ENCODE measurements around the gene ICAM4.

Gene ICAM4

GRCh38 chr19:10295847-10296591 is 9.3 kb downstream of the ICAM4 start:
- Histone ChIP-seq H3K36me3 (ENCODE audit: control insufficient read depth, insufficient read depth, low read length) (no peaks in the 10 kb centered on the region), H3K4me3 (ENCODE audit: low read length) (no peak overlapping the region), H3K4me1 (ENCODE audit: control insufficient read depth, insufficient read depth, low read length) (peaks cover 40% of the 10 kb centered on the region), H3K9ac (ENCODE audit: low read length) (peak overlapping the region; percentile 22), H3K27me3 (ENCODE audit: control insufficient read depth, insufficient read depth, low read length) (peaks cover 61% of the 10 kb centered on the region), H3K9me3 (ENCODE audit: control insufficient read depth, low read length) (no peaks in the 10 kb centered on the region)

- Histone ChIP-seq H3K9ac (ENCODE audit: low read length) (no peak overlapping the region), H3K4me3 (ENCODE audit: low read length) (no peak overlapping the region), H3K9me3 (ENCODE audit: control insufficient read depth, low read length) (no peaks in the 10 kb centered on the region), H3K4me1 (ENCODE audit: control insufficient read depth, insufficient read depth, low read length) (peaks cover 14% of the 10 kb centered on the region), H3K36me3 (ENCODE audit: control insufficient read depth, insufficient read depth, low read length) (no peaks in the 10 kb centered on the region), H3K27me3 (ENCODE audit: control insufficient read depth, insufficient read depth, low read length) (peaks cover 23% of the 10 kb centered on the region)
Measured at GRCh38 chr19:10299545-10300458, 13.0 kb downstream of the ICAM4 start.

- H3K36me3 ChIP-seq (ENCODE audit: control insufficient read depth, insufficient read depth, low read length), result no peaks in the 10 kb centered on the region
- no peaks in the 10 kb centered on the region for H3K9me3 ChIP-seq (ENCODE audit: control insufficient read depth, low read length)
- H3K4me1 ChIP-seq (ENCODE audit: control insufficient read depth, insufficient read depth, low read length), result no peaks in the 10 kb centered on the region
- no peak overlapping the region for H3K4me3 ChIP-seq (ENCODE audit: low read length)
- H3K27me3 ChIP-seq (ENCODE audit: control insufficient read depth, insufficient read depth, low read length), result no peaks in the 10 kb centered on the region
- H3K9ac ChIP-seq (ENCODE audit: low read length), result no peak overlapping the region
Measured at GRCh38 chr19:10305139-10305806, 18.5 kb downstream of the ICAM4 start.

GRCh38 chr19:10306327-10306726 is 19.6 kb downstream of the ICAM4 start:
- H3K36me3 ChIP-seq (ENCODE audit: control insufficient read depth, insufficient read depth, low read length), result no peaks in the 10 kb centered on the region
- H3K4me1 ChIP-seq (ENCODE audit: control insufficient read depth, insufficient read depth, low read length), result no peaks in the 10 kb centered on the region
- H3K9ac ChIP-seq (ENCODE audit: low read length), result no peak overlapping the region
- H3K9me3 ChIP-seq (ENCODE audit: control insufficient read depth, low read length), result no peaks in the 10 kb centered on the region
- no peaks in the 10 kb centered on the region for H3K27me3 ChIP-seq (ENCODE audit: control insufficient read depth, insufficient read depth, low read length)
- H3K4me3 ChIP-seq (ENCODE audit: low read length), result no peak overlapping the region

GRCh38 chr19:10309423-10309822 is 22.7 kb downstream of the ICAM4 start, which contains the start of gene ZGLP1:
Gene ZGLP1, minus strand, starts transcription at chr19:10309815.
- no peaks in the 10 kb centered on the region for H3K36me3 ChIP-seq (ENCODE audit: control insufficient read depth, insufficient read depth, low read length)
- H3K9ac ChIP-seq (ENCODE audit: low read length), result no peak within 1 kb of the TSS
- H3K9me3 ChIP-seq (ENCODE audit: control insufficient read depth, low read length), result no peaks in the 10 kb centered on the region
- H3K4me3 ChIP-seq (ENCODE audit: low read length), result no peak within 1 kb of the TSS
- no peaks in the 10 kb centered on the region for H3K27me3 ChIP-seq (ENCODE audit: control insufficient read depth, insufficient read depth, low read length)
- no peaks in the 10 kb centered on the region for H3K4me1 ChIP-seq (ENCODE audit: control insufficient read depth, insufficient read depth, low read length)

GRCh38 chr19:10315335-10316214 is 28.8 kb downstream of the ICAM4 start, which contains the start of gene FDX2:
Gene FDX2, minus strand, starts transcription at chr19:10316015. Its CDS starts 19 bp downstream, at chr19:10315996.
- Histone ChIP-seq H3K27me3 (ENCODE audit: control insufficient read depth, insufficient read depth, low read length) (no peaks in the 10 kb centered on the region), H3K4me3 (ENCODE audit: low read length) (peak within 1 kb of the TSS; percentile 84), H3K9ac (ENCODE audit: low read length) (peak within 1 kb of the TSS; percentile 61), H3K9me3 (ENCODE audit: control insufficient read depth, low read length) (no peaks in the 10 kb centered on the region), H3K4me1 (ENCODE audit: control insufficient read depth, insufficient read depth, low read length) (peaks cover 12% of the 10 kb centered on the region), H3K36me3 (ENCODE audit: control insufficient read depth, insufficient read depth, low read length) (peaks cover 6% of the 10 kb centered on the region)

- H3K4me1 ChIP-seq (ENCODE audit: control insufficient read depth, insufficient read depth, low read length), result peaks cover 12% of the 10 kb centered on the region
- no peak overlapping the region for H3K4me3 ChIP-seq (ENCODE audit: low read length)
- H3K36me3 ChIP-seq (ENCODE audit: control insufficient read depth, insufficient read depth, low read length), result peaks cover 6% of the 10 kb centered on the region
- no peaks in the 10 kb centered on the region for H3K27me3 ChIP-seq (ENCODE audit: control insufficient read depth, insufficient read depth, low read length)
- H3K9me3 ChIP-seq (ENCODE audit: control insufficient read depth, low read length), result no peaks in the 10 kb centered on the region
- H3K9ac ChIP-seq (ENCODE audit: low read length), result peak overlapping the region; percentile 61
Measured at GRCh38 chr19:10316229-10317044, 29.7 kb downstream of the ICAM4 start.

GRCh38 chr19:10317045-10317856 is 30.5 kb downstream of the ICAM4 start:
- peaks cover 6% of the 10 kb centered on the region for H3K36me3 ChIP-seq (ENCODE audit: control insufficient read depth, insufficient read depth, low read length)
- no peak overlapping the region for H3K4me3 ChIP-seq (ENCODE audit: low read length)
- H3K9me3 ChIP-seq (ENCODE audit: control insufficient read depth, low read length), result no peaks in the 10 kb centered on the region
- H3K4me1 ChIP-seq (ENCODE audit: control insufficient read depth, insufficient read depth, low read length), result peaks cover 17% of the 10 kb centered on the region
- no peaks in the 10 kb centered on the region for H3K27me3 ChIP-seq (ENCODE audit: control insufficient read depth, insufficient read depth, low read length)
- no peak overlapping the region for H3K9ac ChIP-seq (ENCODE audit: low read length)

GRCh38 chr19:10317857-10318462 is 31.2 kb downstream of the ICAM4 start:
- H3K4me1 ChIP-seq (ENCODE audit: control insufficient read depth, insufficient read depth, low read length), result peaks cover 20% of the 10 kb centered on the region
- H3K36me3 ChIP-seq (ENCODE audit: control insufficient read depth, insufficient read depth, low read length), result peaks cover 6% of the 10 kb centered on the region
- H3K27me3 ChIP-seq (ENCODE audit: control insufficient read depth, insufficient read depth, low read length), result no peaks in the 10 kb centered on the region
- no peaks in the 10 kb centered on the region for H3K9me3 ChIP-seq (ENCODE audit: control insufficient read depth, low read length)
- H3K9ac ChIP-seq (ENCODE audit: low read length), result no peak overlapping the region
- no peak overlapping the region for H3K4me3 ChIP-seq (ENCODE audit: low read length)

Data from mucosa of stomach (tissue), 1 donor.